Naive thymus-derived CD8-positive, alpha-beta T cell (primary cell): ENCODE measurements around the gene GDF3. TPM values are rescaled to one million over a fixed set of nuclear protein-coding genes. Genes with fewer than 3 reads are reported as not detected.
A peak's percentile ranks its signal among the peaks of the same experiment; 100 is the strongest.
"Not testable (repeated sequence)": the region's sequence is repeated elsewhere in the genome, so short reads cannot be mapped to it uniquely, and the experiment has no call there.

Source experiments
- ATAC-seq, 2 donors: fragments of 150-1000 bp; cut with Tn5 transposase in 1 of 2; sonication (Bioruptor Pico), chemical (Tn5 transposase) in 1 of 2; 1 replicate in 1 of 2; 2 replicates in 1 of 2; pipeline ENCODE4 v1.10.0; 2021; ENCODE audit warnings: mild to moderate bottlenecking in 2 of 2, moderate library complexity in 2 of 2
- POLR2A ChIA-PET: fragments of 350-600 bp; sonication (Branson Sonifier 250); formaldehyde crosslinking; loops from one replicate; lab custom pipeline; 2021; ENCODE audit warnings: antibody characterized with exemption; lab: Charles Lee
- DNase-seq, 10 donors: peaks; one replicate each; pipeline versions ENCODE4 v3.0.0 to v3.0.0-alpha.2; 2020 to 2022
- H3K27ac Mint-ChIP-seq, 10 donors: one replicate each; pipeline ENCODE4 v1.8.0; 2020 to 2022; ENCODE audit warnings: mild to moderate bottlenecking in 10 of 10, mixed read lengths in 10 of 10, moderate library complexity in 4 of 10, inconsistent platforms in 1 of 10
- H3K27me3 Mint-ChIP-seq, 5 donors: one replicate each; pipeline ENCODE4 v1.8.0; 2021 to 2022; ENCODE audit warnings: mixed read lengths in 5 of 5
- H3K36me3 Mint-ChIP-seq, 3 donors: one replicate each; pipeline ENCODE4 v1.8.0; 2020 to 2022; ENCODE audit warnings: mixed read lengths in 3 of 3, mild to moderate bottlenecking in 2 of 3, inconsistent platforms in 1 of 3
- H3K4me1 Mint-ChIP-seq, 4 donors: one replicate each; pipeline ENCODE4 v1.8.0; 2021 to 2022; ENCODE audit warnings: mixed read lengths in 4 of 4
- H3K4me3 Mint-ChIP-seq, 10 donors: one replicate each; pipeline ENCODE4 v1.8.0; 2020 to 2022; ENCODE audit warnings: mild to moderate bottlenecking in 10 of 10, mixed read lengths in 10 of 10, moderate library complexity in 6 of 10, inconsistent platforms in 1 of 10
- H3K9me3 Mint-ChIP-seq, 9 donors: one replicate each; pipeline ENCODE4 v1.8.0; 2020 to 2022; ENCODE audit warnings: mixed read lengths in 9 of 9, mild to moderate bottlenecking in 3 of 9, inconsistent platforms in 1 of 9, moderate library complexity in 1 of 9
- polyA plus RNA-seq, 3 donors: library from polyadenylated mRNA; unstranded; fragments of 300-500 nt; fragmentation: Illumina TruSeq; gene quantifications; one replicate each; pipeline ENCODE4 v1.2.3, GENCODE V29; 2021
- total RNA-seq, 8 experiments: library from RNA in 2 of 8; stranded (reverse) in 2 of 8; gene quantifications; one replicate each; pipeline ENCODE4 v1.2.3 and lab custom pipeline; 2021 to 2026

The GDF3 gene
- total and polyA plus RNA-seq, 5 experiments from 2014 or later: not detected

GRCh38 chr12:7695237-7695560 is 376 bp downstream of the GDF3 start:
- H3K27me3 Mint-ChIP-seq: peaks cover 3 to 21% (median 8%) of the 10 kb centered on the region in 5 donors
- ATAC-seq: no peak
- POLR2A ChIA-PET: no interaction called here
- H3K36me3 Mint-ChIP-seq: no peaks in the 10 kb centered on the region
- DNase-seq: no peak
- H3K4me3 Mint-ChIP-seq: peak overlapping the region in 3 of 10 donors; percentile 12 to 43 (median 40)
- no peak overlapping the region for H3K27ac Mint-ChIP-seq
- H3K4me1 Mint-ChIP-seq: peaks cover 5 to 14% (median 11%) of the 10 kb centered on the region in 4 donors
- no peaks in the 10 kb centered on the region for H3K9me3 Mint-ChIP-seq

GRCh38 chr12:7694556-7695236 is 879 bp downstream of the GDF3 start:
- POLR2A ChIA-PET: no interaction called here
- Mint-ChIP-seq H3K36me3 (no peaks in the 10 kb centered on the region), H3K4me3 (peak overlapping the region in 1 of 10 donors; percentile 35), H3K27me3 (peaks cover 3 to 21% (median 8%) of the 10 kb centered on the region in 5 donors), H3K9me3 (no peaks in the 10 kb centered on the region), H3K4me1 (peaks cover 5 to 14% (median 11%) of the 10 kb centered on the region in 4 donors), H3K27ac (no peak overlapping the region)
- no peak for ATAC-seq
- DNase-seq: no peak

GRCh38 chr12:7693793-7694192 is 1.8 kb downstream of the GDF3 start:
- Mint-ChIP-seq H3K4me1 (peaks cover 5 to 14% (median 11%) of the 10 kb centered on the region in 4 donors), H3K36me3 (no peaks in the 10 kb centered on the region), H3K4me3 (no peak overlapping the region), H3K27ac (no peak overlapping the region), H3K9me3 (no peaks in the 10 kb centered on the region), H3K27me3 (peaks cover 3 to 21% (median 8%) of the 10 kb centered on the region in 5 donors)
- no peak for ATAC-seq
- no peak for DNase-seq
- POLR2A ChIA-PET: no interaction called here

GRCh38 chr12:7681535-7681934 is 14.0 kb downstream of the GDF3 start:
- H3K9me3 Mint-ChIP-seq: no peaks in the 10 kb centered on the region
- H3K4me3 Mint-ChIP-seq: no peak overlapping the region

GRCh38 chr12:7679251-7680045 is 16.1 kb downstream of the GDF3 start:
- Mint-ChIP-seq H3K36me3 (no peaks in the 10 kb centered on the region), H3K9me3 (no peaks in the 10 kb centered on the region), H3K27me3 (peaks cover 0 to 6% (median 0%) of the 10 kb centered on the region in 5 donors), H3K27ac (no peak overlapping the region), H3K4me3 (no peak overlapping the region), H3K4me1 (peaks cover 0 to 13% (median 4%) of the 10 kb centered on the region in 4 donors)
- ATAC-seq (no peak), DNase-seq (no peak)
- POLR2A ChIA-PET: no interaction called here

More at GRCh38 chr12:7681535-7681934, 14.0 kb downstream of the GDF3 start:
- peak overlapping the region in 1 of 10 donors; percentile 24 for H3K27ac Mint-ChIP-seq
- DNase-seq (no peak), ATAC-seq (no peak)
- no peaks in the 10 kb centered on the region for H3K27me3 Mint-ChIP-seq
- H3K36me3 Mint-ChIP-seq: no peaks in the 10 kb centered on the region
- POLR2A ChIA-PET: no interaction called here
- H3K4me1 Mint-ChIP-seq: peaks cover 0 to 5% (median 3%) of the 10 kb centered on the region in 4 donors

- peaks cover 0 to 10% (median 0%) of the 10 kb centered on the region in 5 donors for H3K27me3 Mint-ChIP-seq
- ATAC-seq: no peak
Measured at GRCh38 chr12:7678744-7679143, 16.8 kb downstream of the GDF3 start.

GRCh38 chr12:7677432-7677888 is 18.1 kb downstream of the GDF3 start:
- peak overlapping the region; percentile 29 to 71 (median 47) for H3K4me3 Mint-ChIP-seq
- peaks cover 0 to 13% (median 4%) of the 10 kb centered on the region in 4 donors for H3K4me1 Mint-ChIP-seq
- POLR2A ChIA-PET, H3K27me3 Mint-ChIP-seq, H3K36me3 Mint-ChIP-seq, H3K9me3 Mint-ChIP-seq: not testable (repeated sequence)
- ATAC-seq: peak; percentile 47 to 75
- peak in 3 of 10 donors; percentile 19 to 31 (median 21) for DNase-seq
- H3K27ac Mint-ChIP-seq: peak overlapping the region in 1 of 10 donors; percentile 52

More at GRCh38 chr12:7678744-7679143, 16.8 kb downstream of the GDF3 start:
- Mint-ChIP-seq H3K27ac (no peak overlapping the region), H3K36me3 (no peaks in the 10 kb centered on the region), H3K4me3 (no peak overlapping the region), H3K4me1 (peaks cover 0 to 13% (median 4%) of the 10 kb centered on the region in 4 donors), H3K9me3 (no peaks in the 10 kb centered on the region)
- POLR2A ChIA-PET: no interaction called here
- DNase-seq: no peak

- H3K9me3 Mint-ChIP-seq, H3K27ac Mint-ChIP-seq, H3K27me3 Mint-ChIP-seq, H3K4me3 Mint-ChIP-seq, DNase-seq, POLR2A ChIA-PET, ATAC-seq, H3K36me3 Mint-ChIP-seq: not testable (repeated sequence)
- peaks cover 0 to 13% (median 4%) of the 10 kb centered on the region in 4 donors for H3K4me1 Mint-ChIP-seq
Measured at GRCh38 chr12:7675455-7675854, 20.1 kb downstream of the GDF3 start.

- Mint-ChIP-seq H3K27ac (no peak overlapping the region), H3K4me3 (no peak overlapping the region), H3K27me3 (no peaks in the 10 kb centered on the region), H3K4me1 (no peaks in the 10 kb centered on the region), H3K9me3 (no peaks in the 10 kb centered on the region), H3K36me3 (no peaks in the 10 kb centered on the region)
- POLR2A ChIA-PET: no interaction called here
- DNase-seq (no peak), ATAC-seq (no peak)
Measured at GRCh38 chr12:7668171-7668570, 27.4 kb downstream of the GDF3 start.

GRCh38 chr12:7667125-7667524 is 28.4 kb downstream of the GDF3 start:
- H3K27ac Mint-ChIP-seq: no peak overlapping the region

GRCh38 chr12:7666595-7666994 is 29.0 kb downstream of the GDF3 start:
- Mint-ChIP-seq H3K4me1 (peaks cover 0 to 2% (median 0%) of the 10 kb centered on the region in 4 donors), H3K27me3 (no peaks in the 10 kb centered on the region), H3K4me3 (no peak overlapping the region), H3K9me3 (no peaks in the 10 kb centered on the region), H3K36me3 (no peaks in the 10 kb centered on the region), H3K27ac (no peak overlapping the region)
- no peak for ATAC-seq
- no peak for DNase-seq
- POLR2A ChIA-PET: no interaction called here

More at GRCh38 chr12:7667125-7667524, 28.4 kb downstream of the GDF3 start:
- DNase-seq (no peak), ATAC-seq (no peak)
- Mint-ChIP-seq H3K4me3 (no peak overlapping the region), H3K4me1 (peaks cover 0 to 2% (median 0%) of the 10 kb centered on the region in 4 donors), H3K9me3 (no peaks in the 10 kb centered on the region), H3K36me3 (no peaks in the 10 kb centered on the region), H3K27me3 (no peaks in the 10 kb centered on the region)
- POLR2A ChIA-PET: no interaction called here

- POLR2A ChIA-PET: no interaction called here
- Mint-ChIP-seq H3K27me3 (no peaks in the 10 kb centered on the region), H3K9me3 (no peaks in the 10 kb centered on the region), H3K27ac (no peak overlapping the region), H3K4me3 (no peak overlapping the region), H3K4me1 (peaks cover 0 to 4% (median under 1%) of the 10 kb centered on the region in 4 donors), H3K36me3 (no peaks in the 10 kb centered on the region)
- no peak for ATAC-seq
- no peak for DNase-seq
Measured at GRCh38 chr12:7661741-7662140, 33.8 kb downstream of the GDF3 start.

- Mint-ChIP-seq H3K9me3 (no peaks in the 10 kb centered on the region), H3K27me3 (peaks cover 0 to 13% (median 1%) of the 10 kb centered on the region in 5 donors), H3K27ac (no peak overlapping the region), H3K4me1 (peaks cover 0 to 10% (median 0%) of the 10 kb centered on the region in 4 donors), H3K36me3 (no peaks in the 10 kb centered on the region), H3K4me3 (no peak overlapping the region)
- ATAC-seq: no peak
- no peak for DNase-seq
- POLR2A ChIA-PET: no interaction called here
Measured at GRCh38 chr12:7656121-7656520, 39.5 kb downstream of the GDF3 start.
